ENCODE data around the gene KNL1.

DNA sequence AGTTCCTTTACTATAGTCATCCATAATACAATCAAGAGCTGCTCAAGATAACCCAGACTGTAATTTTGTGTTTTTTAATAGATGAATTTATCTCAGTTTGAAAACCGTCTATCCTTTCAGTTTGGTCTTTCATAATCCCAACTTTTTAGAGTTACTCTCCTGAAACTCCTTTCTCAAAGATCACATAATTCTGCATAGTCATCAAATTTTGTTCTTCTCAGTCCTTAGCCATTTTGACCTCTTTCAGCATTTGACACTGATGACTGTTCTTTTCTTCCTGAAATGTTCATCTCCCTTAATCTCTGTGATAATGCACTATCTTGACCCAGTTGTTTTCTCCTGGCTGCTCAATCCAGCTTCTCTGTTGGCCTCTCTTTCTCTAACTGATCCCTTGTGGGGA, 53.5 kb downstream of the KNL1 start:
- TF ChIP-seq, protein P1, sequence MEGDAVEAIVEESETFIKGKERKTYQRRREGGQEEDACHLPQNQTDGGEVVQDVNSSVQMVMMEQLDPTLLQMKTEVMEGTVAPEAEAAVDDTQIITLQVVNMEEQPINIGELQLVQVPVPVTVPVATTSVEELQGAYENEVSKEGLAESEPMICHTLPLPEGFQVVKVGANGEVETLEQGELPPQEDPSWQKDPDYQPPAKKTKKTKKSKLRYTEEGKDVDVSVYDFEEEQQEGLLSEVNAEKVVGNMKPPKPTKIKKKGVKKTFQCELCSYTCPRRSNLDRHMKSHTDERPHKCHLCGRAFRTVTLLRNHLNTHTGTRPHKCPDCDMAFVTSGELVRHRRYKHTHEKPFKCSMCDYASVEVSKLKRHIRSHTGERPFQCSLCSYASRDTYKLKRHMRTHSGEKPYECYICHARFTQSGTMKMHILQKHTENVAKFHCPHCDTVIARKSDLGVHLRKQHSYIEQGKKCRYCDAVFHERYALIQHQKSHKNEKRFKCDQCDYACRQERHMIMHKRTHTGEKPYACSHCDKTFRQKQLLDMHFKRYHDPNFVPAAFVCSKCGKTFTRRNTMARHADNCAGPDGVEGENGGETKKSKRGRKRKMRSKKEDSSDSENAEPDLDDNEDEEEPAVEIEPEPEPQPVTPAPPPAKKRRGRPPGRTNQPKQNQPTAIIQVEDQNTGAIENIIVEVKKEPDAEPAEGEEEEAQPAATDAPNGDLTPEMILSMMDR (IDR thresholded peaks at IDR 0.05) = no peak
- TF ChIP-seq POLR2A (IDR thresholded peaks at IDR 0.05) = no peak
